ENCODE results near the gene SETD3.

SETD3 gene

DNA sequence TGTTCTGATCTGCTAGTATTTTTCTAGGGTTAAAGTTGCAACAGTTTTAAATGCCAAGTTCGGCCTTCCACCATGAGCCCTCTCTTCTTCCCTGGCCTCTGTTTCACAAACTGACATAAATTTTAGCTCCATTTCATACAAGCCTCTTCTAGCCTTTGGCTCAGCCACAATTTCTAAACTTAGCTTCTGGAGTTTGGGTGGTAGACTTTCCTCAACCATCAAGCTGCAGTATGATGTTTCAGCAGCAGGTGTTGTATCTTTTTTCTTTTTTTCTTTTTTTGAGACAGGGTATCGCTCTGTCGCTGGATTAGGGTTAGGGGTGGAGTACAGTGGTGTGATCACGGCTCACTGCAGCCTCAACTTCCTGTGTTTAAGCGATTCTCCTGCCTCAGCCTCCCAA lies 29.4 kb downstream of the SETD3 start:
- no peak for DNase-seq

- DNase-seq, result no peak
Observed at GRCh38 chr14:99450266-99450665, 30.4 kb downstream of the SETD3 start.

DNA sequence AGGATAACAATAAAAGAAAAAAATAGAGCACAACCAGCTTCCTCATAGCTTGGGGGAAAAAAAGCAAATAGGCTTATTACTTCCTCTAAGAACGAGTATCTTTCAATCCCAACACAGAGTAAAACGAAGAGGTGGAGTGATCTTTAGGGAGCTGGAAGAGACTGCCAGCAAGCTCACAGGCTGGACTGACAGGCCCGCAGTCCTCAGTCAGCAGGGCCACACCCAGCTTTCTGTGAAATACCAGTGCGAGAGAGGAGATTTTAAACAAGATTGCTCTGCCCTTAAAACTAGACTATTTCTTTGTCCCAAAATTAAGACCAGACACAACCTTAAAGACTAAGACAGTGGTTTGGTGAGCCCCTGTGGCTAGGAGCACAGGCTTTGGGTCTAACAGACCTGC lies 32.9 kb downstream of the SETD3 start:
- no peak for DNase-seq

DNA sequence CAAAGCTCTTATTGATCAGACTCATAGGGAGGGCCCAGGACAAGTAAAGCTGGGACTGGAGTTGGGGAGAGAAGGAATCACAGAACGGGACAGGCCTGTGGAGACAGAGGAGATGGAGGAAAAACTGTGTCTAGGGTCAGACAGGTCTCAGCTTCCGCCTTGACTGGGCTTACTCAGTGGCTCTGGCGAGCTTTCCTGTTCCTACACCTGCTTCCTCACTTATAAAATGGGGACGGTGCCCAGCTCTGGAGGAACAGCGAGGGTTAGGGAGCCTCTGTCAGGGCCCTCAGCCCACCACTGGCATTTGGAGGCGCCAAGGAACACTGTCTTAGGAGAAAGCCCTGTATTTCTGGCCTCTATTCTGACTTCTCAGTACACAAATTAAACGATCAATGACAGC lies 34.7 kb downstream of the SETD3 start:
- no peak for DNase-seq

GRCh38 chr14:99441918-99442317 lies 38.7 kb downstream of the SETD3 start:
- no peak for DNase-seq

- DNase-seq, result no peak
Observed at GRCh38 chr14:99441157-99441870, 39.3 kb downstream of the SETD3 start.

DNA sequence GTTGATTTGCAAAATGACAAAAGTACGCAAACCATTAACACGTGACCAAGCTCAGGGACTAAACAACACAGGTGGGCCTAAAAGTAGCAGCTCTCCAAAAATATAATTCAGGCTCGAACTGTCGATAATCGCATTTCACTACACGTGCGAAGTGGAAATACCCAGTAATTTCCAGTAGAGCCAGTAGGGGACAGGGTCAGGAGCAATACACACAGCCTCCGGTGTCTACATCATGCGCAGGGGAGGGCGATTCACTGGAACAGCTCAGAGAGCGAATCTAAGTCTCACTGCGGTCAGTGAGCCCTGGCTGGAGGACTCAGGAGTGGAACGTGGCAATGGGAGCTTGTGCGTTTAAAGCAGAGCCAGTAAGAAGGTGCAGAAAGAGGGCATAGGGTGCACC lies 40.4 kb downstream of the SETD3 start:
- no peak for DNase-seq

GRCh38 chr14:99437706-99438105 lies 43.0 kb downstream of the SETD3 start:
- no peak for DNase-seq

GRCh38 chr14:99436247-99437180 lies 44.1 kb downstream of the SETD3 start:
- DNase-seq, result no peak

- peak; percentile 26 for DNase-seq
Observed at GRCh38 chr14:99435327-99435726, 45.3 kb downstream of the SETD3 start.

- DNase-seq, result no peak
Observed at GRCh38 chr14:99432485-99432884, 48.2 kb downstream of the SETD3 start.

DNA sequence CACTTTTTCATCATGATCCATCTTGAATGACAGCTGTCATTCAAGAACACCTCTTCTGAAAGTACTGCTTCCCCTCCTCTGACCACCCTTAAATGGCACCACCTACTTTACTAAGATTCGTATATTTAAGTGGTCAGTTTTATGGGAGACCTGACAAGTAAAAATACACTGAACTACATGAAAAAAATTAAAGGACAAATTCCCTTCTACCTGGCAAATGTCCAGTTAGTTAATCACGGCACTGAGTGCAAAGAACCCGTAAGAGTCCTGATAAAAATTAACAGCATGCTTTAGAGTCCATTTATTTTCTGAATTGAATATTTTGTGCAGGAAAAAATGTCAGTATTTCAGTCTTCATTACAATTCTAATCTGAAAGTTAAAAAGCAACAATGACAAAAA lies 48.7 kb downstream of the SETD3 start:
- no peak for DNase-seq

- no peak for DNase-seq
Observed at GRCh38 chr14:99430491-99430890, 50.2 kb downstream of the SETD3 start.

DNA sequence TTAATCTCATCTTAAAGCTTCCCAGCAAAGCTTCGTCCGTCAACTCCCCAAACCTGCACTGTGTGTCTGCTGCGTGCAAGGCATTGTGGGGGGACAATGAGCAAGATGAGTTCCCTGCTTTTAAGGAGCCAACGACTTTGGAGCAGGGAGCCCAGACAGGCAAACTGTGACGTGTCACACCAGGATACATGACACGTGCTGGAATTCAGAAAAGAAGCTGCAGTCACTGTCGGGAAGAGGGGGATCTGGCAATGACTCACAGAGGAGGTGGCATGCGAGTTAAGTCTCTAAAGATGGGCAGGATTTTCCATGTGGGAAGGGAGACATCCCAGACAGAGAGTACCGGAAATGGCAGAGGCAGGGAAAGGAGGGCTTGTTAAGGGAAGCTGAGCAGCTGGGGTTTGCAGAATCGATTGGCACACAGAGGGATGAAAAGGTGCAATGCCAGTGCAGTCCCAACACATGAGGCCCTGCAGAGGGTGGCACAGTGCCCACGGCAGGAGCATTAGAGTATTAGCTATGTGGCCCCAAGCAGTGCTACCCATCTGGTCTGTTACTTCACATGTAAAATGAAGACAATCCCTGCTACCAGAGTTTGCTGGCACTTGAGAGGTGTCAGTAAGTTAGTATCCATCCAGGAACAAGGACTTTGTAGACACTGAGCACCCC lies 52.9 kb downstream of the SETD3 start:
- DNase-seq, result no peak

DNA sequence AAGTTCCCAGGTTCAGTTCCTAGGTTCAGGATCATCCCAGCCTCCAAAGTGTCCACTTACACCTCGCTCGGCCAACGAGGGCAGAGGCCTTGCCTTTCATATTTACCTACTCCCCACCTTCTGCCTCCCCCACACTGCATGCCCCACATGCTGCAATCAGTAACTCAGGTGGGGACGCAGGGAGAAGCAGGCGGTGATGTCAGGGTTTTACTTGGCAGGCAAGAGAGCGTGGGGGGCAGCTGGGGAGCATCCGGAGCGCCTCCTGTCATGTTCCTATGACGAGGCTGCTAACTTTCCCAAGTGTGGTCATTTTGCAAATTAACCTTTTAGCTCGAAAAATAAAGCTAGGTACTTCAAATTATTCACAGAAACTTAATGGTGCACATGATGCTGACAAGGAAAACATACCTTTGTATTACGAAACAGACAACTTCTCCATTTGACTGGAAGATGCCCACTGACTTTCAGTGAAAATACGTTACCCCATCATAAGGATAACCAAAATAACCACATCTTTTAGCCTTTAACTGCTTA lies 53.8 kb downstream of the SETD3 start:
- DNase-seq, result no peak

GRCh38 chr14:99426265-99426664 lies 54.4 kb downstream of the SETD3 start:
- DNase-seq, result peak; percentile 17

- DNase-seq, result peak; percentile 27
Observed at GRCh38 chr14:99425272-99425681, 55.4 kb downstream of the SETD3 start.

DNA sequence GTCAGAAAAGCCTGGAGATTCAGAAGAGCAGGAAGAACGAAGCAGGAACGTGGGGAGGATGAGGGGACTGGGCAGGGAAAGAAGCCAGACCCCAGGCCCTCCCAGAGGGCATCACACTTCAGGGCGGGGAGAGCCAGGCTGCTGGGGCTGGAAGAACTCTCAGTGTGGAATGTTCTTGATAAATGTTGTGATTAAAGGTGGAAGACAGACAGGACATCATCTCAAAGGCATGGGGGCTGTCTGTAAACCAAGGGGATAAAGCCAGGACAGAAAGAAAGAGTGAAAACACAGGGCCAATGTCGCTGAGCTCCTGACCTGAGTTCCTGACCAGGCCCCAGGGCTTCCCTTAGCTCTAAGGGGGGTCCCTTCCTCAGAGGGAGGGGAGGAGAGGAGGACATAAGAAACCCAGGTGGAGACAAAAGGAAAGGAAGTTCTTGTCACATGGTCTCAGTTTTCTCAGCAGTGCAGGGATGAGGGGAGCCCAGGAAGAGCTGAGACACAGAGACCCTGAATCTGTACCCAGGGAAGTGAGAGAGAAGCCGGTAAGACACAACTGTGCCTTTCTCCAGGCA lies 56.3 kb downstream of the SETD3 start:
- DNase-seq, result no peak

- no peak for DNase-seq
Observed at GRCh38 chr14:99423434-99423833, 57.2 kb downstream of the SETD3 start.

DNA sequence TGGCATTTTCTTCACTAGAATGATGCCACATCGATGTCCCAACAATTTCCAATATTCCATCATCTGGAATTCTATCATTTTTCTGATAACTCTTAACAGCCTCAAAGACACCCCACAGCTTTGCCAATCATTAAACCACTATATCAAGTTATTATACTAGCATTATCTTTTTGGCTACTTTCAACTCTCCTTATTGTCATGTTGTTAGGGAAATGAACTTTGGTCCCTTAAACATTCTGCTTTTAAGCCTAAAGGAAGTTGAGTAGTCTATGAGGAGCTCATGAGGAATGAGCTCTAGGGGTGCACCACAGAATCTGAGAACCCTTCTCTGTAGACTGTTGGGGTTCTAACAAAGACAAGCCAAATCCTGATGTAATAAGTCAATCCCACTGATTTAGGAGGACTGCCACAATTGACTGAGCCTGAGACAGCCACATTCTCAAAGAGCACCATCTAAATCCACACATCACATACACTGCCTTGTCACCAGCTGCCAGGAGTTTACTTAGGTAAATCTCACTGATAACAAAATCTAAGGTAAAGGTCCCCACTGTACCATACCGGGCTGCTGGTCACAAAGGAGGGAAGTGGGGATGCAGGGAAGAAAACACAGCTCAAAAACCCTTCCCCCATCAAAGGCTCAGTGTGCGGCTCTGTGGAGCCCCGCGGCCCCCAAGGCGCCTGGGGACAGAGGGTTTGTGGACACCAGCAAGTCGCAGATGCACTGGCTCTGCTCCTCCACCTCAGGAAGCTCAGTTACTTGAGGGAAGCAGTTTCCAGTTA lies 58.2 kb downstream of the SETD3 start:
- DNase-seq, result no peak

GRCh38 chr14:99420711-99421110 lies 59.9 kb downstream of the SETD3 start:
- DNase-seq, result peak; percentile 34

DNA sequence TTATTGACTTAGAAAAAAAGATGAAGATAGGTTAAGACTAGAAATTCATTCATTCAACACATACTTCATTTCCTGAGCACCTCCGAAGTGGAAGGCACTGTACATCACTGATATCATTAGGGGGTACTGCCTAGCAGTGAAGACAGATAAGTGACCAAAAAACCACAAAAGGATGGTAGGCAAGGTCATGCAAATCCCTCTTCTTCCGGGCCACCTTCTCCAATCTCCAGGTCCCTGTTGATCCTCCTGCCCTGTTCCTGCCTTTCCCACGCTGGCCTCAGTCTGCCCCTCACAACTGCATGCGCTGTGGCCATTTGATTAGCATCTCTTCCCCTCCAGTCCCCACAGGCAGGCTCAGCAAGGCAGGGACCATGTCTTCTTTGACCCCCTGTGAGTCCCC lies 60.8 kb downstream of the SETD3 start:
- DNase-seq, result no peak

Data from NCI-H510A treated with DMSO at 0.1 percent for 48 hours (cell line).